Eye (tissue), 1 donor: ENCODE results near the gene NOL4L.

Experiments used
- DNase-seq: peaks from one replicate; pipeline ENCODE4 v3.0.0-alpha.2; 2015

NOL4L gene

GRCh38 chr20:32400476-32400875, 184.7 kb downstream of the NOL4L start:
- DNase-seq, result no peak

GRCh38 chr20:32397567-32398084, 187.5 kb downstream of the NOL4L start:
- DNase-seq, result no peak

GRCh38 chr20:32396646-32397160, 188.4 kb downstream of the NOL4L start:
- no peak for DNase-seq

GRCh38 chr20:32395066-32395465, 190.1 kb downstream of the NOL4L start:
- no peak for DNase-seq
